Measurements from ENCODE around the gene CNTN5. TPM values are rescaled to one million over a fixed set of nuclear protein-coding genes. Genes with fewer than 3 reads are reported as not detected.

Gene CNTN5
- total RNA-seq, 2 donors from 2014 or later: 0.78 TPM; not detected in 1

- TF ChIP-seq POLR2A (IDR thresholded peaks at IDR 0.05) (no peak), CTCF (IDR thresholded peaks at IDR 0.05) (no peak)
- Histone ChIP-seq H3K4me3 (no peak overlapping the region), H3K36me3 (replicated peaks in 1 of 2; ENCODE audit: insufficient read depth in 1 of 2, low read depth in 2 of 2) (no peaks in the 10 kb centered on the region), H3K4me1 (no peaks in the 10 kb centered on the region), H3K27ac (no peak overlapping the region), H3K9me3 (no peaks in the 10 kb centered on the region), H3K27me3 (no peaks in the 10 kb centered on the region)
- intact Hi-C loops (cut with DNase I): no loop called here
- WGBS, 2 donors: 95 to 100% methylated on average over 1 of the region's 1 CpG
- no peak for DNase-seq
- ATAC-seq: no peak
Observed at GRCh38 chr11:100031973-100032372, 1011.2 kb downstream of the CNTN5 start.

GRCh38 chr11:100061006-100061405 is 1040.3 kb downstream of the CNTN5 start:
- WGBS, 2 donors: 67 to 70% methylated on average over 9 of the region's 9 CpGs
- no peaks in the 10 kb centered on the region for H3K36me3 ChIP-seq (replicated peaks in 1 of 2; ENCODE audit: insufficient read depth in 1 of 2, low read depth in 2 of 2)
- ATAC-seq (no peak), DNase-seq (no peak)
- no peaks in the 10 kb centered on the region for H3K27me3 ChIP-seq
- no peak overlapping the region for H3K27ac ChIP-seq
- no peak for TF ChIP-seq CTCF (IDR thresholded peaks at IDR 0.05)
- TF ChIP-seq POLR2A (IDR thresholded peaks at IDR 0.05): no peak
- H3K4me3 ChIP-seq: no peak overlapping the region
- intact Hi-C loops (cut with DNase I): no loop called here
- H3K4me1 ChIP-seq: no peaks in the 10 kb centered on the region
- no peaks in the 10 kb centered on the region for H3K9me3 ChIP-seq

GRCh38 chr11:100066399-100066798 is 1045.7 kb downstream of the CNTN5 start:
- Histone ChIP-seq H3K27ac (no peak overlapping the region), H3K4me1 (no peaks in the 10 kb centered on the region), H3K4me3 (no peak overlapping the region), H3K36me3 (replicated peaks in 1 of 2; ENCODE audit: insufficient read depth in 1 of 2, low read depth in 2 of 2) (no peaks in the 10 kb centered on the region), H3K9me3 (no peaks in the 10 kb centered on the region), H3K27me3 (no peaks in the 10 kb centered on the region)
- DNase-seq (no peak), ATAC-seq (no peak)
- WGBS, 2 donors: 77 to 83% methylated on average over 2 of the region's 2 CpGs
- TF ChIP-seq CTCF (IDR thresholded peaks at IDR 0.05) (no peak), POLR2A (IDR thresholded peaks at IDR 0.05) (no peak)
- intact Hi-C loops (cut with DNase I): no loop called here

- TF ChIP-seq POLR2A (IDR thresholded peaks at IDR 0.05) (no peak), CTCF (IDR thresholded peaks at IDR 0.05) (no peak)
- Histone ChIP-seq H3K27ac (no peak overlapping the region), H3K4me1 (no peaks in the 10 kb centered on the region), H3K4me3 (no peak overlapping the region), H3K9me3 (no peaks in the 10 kb centered on the region), H3K36me3 (replicated peaks in 1 of 2; ENCODE audit: insufficient read depth in 1 of 2, low read depth in 2 of 2) (no peaks in the 10 kb centered on the region), H3K27me3 (no peaks in the 10 kb centered on the region)
- no peak for ATAC-seq
- 56 to 59% methylated on average over 4 of the region's 4 CpGs for WGBS, 2 donors
- DNase-seq: no peak
- intact Hi-C loops (cut with DNase I): no loop called here
Observed at GRCh38 chr11:100068116-100068515, 1047.4 kb downstream of the CNTN5 start.

- H3K9me3 ChIP-seq: no peaks in the 10 kb centered on the region
- TF ChIP-seq POLR2A (IDR thresholded peaks at IDR 0.05) (no peak), CTCF (IDR thresholded peaks at IDR 0.05) (no peak)
- intact Hi-C loops (cut with DNase I): no loop called here
- H3K4me3 ChIP-seq: no peak overlapping the region
- H3K27me3 ChIP-seq: no peaks in the 10 kb centered on the region
- no peak overlapping the region for H3K27ac ChIP-seq
- no peaks in the 10 kb centered on the region for H3K4me1 ChIP-seq
- DNase-seq (no peak), ATAC-seq (no peak)
- no peaks in the 10 kb centered on the region for H3K36me3 ChIP-seq (replicated peaks in 1 of 2; ENCODE audit: insufficient read depth in 1 of 2, low read depth in 2 of 2)
Observed at GRCh38 chr11:100072131-100072530, 1051.4 kb downstream of the CNTN5 start.
